GM12892 (cell line): ENCODE data around the gene ADAM15.

ENCODE experiments used
- DNase-seq: peaks from one replicate; pipeline ENCODE4 v3.0.0; 2011; ENCODE audit not compliant: insufficient read length
- FAIRE-seq: peaks from 2 replicates; lab custom pipeline; 2011; peaks lifted over from hg19 to GRCh38; lab: Jason Lieb, UNC
- POLR2A ChIP-seq: IDR thresholded peaks from 2 replicates; pipeline ENCODE4 v1.6.1; 2011; ENCODE audit warnings: low read depth, low read length, control low read depth
- POLR2AphosphoS5 ChIP-seq: IDR thresholded peaks from 2 replicates; pipeline ENCODE4 v1.6.1; 2011; ENCODE audit warnings: low read depth, low read length, control low read depth
- TAF1 ChIP-seq: IDR thresholded peaks from 2 replicates; pipeline ENCODE4 v1.6.1; 2011; ENCODE audit warnings: low read depth, mild to moderate bottlenecking, control low read depth, low read length, borderline replicate concordance

Gene ADAM15

GRCh38 chr1:155079487-155080311 is 28.6 kb downstream of the ADAM15 start:
- no peak for TF ChIP-seq TAF1
- no peak for TF ChIP-seq POLR2AphosphoS5
- TF ChIP-seq POLR2A, result no peak
- no peak for DNase-seq
- peak; percentile 42 for FAIRE-seq

GRCh38 chr1:155080312-155081228 is 29.5 kb downstream of the ADAM15 start:
- FAIRE-seq (no peak), DNase-seq (no peak)
- TF ChIP-seq TAF1, result no peak
- no peak for TF ChIP-seq POLR2A
- no peak for TF ChIP-seq POLR2AphosphoS5

DNA sequence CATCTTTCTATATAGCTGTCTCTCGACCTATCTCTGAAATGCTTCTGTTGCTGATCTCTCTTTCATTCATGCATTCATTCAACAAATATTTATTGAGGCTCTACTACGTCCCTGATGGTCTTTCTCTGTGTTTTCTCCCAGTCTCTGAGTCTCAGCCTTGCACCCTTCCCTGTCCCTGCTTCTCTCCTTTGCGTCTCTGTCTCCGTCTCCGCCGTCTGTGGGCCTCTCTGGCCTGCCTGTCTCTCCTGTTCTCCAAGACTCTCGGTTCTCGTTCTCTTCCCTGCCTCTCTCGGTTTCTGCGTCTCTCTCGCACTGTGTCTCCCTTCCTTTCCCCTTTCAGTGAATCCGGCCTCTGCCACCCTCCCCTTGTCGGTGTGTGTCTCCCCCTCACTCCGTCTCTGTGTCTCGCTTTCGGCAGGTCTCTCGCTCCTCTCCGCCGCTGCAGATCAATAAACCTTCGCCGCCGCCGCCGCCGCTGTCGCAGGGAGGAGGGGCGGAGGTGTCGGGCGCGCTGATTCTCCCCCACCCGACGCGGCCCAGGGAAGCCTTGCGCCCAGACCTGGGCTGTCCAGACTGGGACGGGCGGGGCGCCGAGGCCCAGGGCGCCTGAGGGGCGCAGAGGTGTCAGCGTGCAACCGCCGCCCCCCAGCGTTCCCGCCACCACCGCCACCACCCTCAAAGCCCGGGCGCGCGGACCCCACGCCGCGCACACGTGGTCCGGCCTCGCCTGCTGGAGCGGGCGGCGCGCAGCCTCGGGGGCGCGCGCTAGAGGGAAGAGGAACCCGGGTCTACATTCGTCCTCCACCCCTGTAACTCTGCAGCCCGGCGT is 30.6 kb downstream of the ADAM15 start:
- TF ChIP-seq POLR2A, result no peak
- TF ChIP-seq POLR2AphosphoS5, result no peak
- no peak for TF ChIP-seq TAF1
- FAIRE-seq (no peak), DNase-seq (no peak)

DNA sequence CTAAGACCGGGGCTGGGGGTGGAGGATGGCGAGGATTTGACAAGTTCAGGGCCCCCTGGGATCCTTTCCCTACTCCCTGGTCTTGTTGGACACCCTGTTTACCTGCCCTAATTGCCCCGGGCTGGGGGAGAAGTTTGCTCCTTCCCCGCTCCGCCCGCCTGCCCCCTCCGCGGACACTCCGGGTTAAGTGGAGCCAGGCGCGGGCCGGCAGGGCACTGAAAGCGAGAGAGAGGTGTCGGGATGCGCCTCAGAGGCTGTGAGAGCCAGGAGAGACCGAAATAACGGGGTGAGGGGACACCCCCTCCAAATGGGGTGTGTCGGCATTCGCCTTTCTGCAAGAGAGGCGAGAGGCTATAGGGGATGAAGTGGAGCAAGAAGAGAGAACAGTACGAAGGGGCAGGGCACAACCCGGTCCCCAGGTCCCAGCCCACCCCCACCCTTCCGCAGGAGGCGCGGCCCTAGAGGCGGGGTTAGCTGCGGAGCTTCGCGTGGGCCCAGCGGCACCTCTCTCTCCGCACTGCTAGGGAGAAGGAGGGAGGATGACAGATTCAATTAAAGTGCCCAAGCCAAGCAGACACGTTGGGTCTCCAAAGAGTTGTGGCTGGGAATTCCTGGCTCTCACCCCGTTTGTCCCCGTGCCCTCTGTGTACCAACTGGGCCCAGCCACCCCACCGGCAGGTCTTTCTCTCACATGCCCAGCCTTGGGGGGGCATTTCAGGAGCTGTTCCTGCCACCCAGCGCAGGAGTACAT is 31.4 kb downstream of the ADAM15 start:
- FAIRE-seq (no peak), DNase-seq (no peak)
- TF ChIP-seq POLR2AphosphoS5 (no peak), POLR2A (no peak), TAF1 (no peak)

DNA sequence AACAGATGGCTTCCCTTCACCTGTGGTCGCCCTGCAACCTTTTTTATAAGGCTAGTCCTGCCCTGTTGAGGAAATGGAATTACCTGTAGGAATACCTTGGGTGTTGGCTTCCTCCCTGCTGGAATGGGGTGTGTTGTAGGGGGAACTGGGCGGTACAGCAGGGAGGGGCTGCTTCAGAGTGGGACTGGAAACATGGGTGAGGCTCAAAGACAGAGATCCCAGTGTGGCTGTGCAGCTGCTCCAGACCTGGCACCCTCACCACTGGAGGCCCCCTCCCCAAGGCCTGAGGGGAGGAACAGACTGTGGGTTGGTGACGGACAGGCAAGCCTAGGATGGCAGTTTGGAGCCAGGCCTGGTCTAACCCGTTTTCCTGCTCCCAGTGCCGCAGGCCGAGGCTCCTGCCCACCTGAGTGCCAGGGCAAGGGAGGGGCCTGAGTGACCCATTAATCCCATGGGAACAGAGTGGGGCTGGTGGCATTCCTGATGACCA is 32.0 kb downstream of the ADAM15 start:
- no peak for TF ChIP-seq TAF1
- no peak for TF ChIP-seq POLR2AphosphoS5
- TF ChIP-seq POLR2A, result no peak
- no peak for FAIRE-seq
- no peak for DNase-seq

DNA sequence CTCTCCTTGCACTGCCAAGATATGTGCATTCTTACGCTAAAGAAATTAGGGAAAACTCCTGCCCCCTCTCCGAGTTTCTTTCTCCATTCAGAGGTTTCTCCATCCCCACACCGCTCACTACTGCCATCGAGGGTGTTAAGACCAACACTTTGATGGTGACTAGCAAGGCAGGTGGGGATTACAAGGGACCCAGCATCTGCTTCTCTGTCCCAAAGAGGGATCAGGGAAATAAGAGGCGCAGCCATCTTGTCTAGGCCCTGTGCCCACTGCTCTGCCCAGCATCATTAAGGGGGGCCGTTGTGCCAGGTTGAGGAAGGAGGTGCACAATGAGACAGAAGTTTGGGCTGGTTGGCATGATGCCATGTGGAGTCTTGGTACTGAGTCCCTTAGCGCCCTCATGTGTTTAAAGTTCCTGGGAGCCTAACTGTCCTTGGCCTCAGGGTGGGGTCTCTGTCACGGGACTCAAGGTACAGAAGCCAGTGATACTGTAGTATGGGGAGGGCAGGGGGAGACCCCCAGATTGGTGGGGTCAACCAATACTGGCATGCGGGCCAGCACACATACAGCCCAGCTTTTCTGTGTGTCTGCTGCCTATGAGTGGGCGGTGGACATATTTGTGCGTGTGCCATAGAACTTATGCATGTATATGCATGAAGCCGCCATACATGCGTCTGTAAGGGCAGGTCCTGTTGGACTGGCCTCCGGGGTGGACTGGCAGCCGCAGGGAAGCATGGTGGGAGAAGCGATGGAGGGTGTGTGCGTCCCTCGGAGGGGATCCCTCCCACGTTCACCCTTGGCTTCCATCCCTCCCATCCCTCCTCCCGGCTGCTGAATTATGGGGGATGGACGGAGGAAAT is 33.0 kb downstream of the ADAM15 start:
- no peak for TF ChIP-seq POLR2AphosphoS5
- TF ChIP-seq POLR2A, result no peak
- no peak for TF ChIP-seq TAF1
- FAIRE-seq, result no peak
- no peak for DNase-seq

- DNase-seq (peak; percentile 96), FAIRE-seq (peak; percentile 99)
- no peak for TF ChIP-seq POLR2A
- no peak for TF ChIP-seq POLR2AphosphoS5
- TF ChIP-seq TAF1, result no peak
Observed at GRCh38 chr1:155084722-155085503, 33.8 kb downstream of the ADAM15 start.

DNA sequence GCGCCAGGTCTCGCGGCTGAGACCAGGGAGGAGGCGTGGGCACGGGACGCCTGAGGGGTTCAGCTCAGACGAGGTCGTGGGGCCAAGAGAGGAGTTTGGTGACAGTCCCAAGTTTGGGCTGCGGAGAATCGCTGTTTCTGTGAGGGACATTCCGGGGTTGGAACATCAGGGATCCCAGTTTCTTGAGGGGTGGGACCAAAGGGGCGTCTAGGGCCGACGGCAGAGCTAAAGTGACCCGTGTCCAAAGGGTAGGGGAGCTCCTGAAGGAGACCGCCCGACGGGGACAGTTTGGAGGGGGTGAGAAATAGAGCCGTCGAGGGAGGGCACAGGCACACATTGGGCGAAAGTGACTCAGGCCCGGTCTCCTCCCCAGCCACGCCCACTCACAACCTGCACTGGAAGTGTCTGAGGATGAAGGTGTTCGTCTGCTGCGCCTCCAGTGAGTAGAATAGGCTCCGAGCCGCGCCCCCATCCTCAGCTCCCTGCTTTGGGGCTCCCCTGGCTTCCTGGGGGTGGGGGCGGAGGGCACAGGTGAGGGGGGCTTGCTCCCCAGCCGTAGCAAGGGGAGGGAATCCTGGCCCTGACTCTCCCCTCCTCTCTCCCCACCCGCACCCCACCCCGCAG is 34.5 kb downstream of the ADAM15 start:
- FAIRE-seq (no peak), DNase-seq (no peak)
- TF ChIP-seq TAF1, result no peak
- no peak for TF ChIP-seq POLR2A
